ENCODE results near the gene ACSBG1. TPM values are rescaled to one million over a fixed set of nuclear protein-coding genes. Genes with fewer than 3 reads are reported as not detected.
A peak's percentile ranks its signal among the peaks of the same experiment; 100 is the strongest.

ACSBG1 gene
- total RNA-seq, 1 donor from 2014 or later, result 0.13 TPM

DNA sequence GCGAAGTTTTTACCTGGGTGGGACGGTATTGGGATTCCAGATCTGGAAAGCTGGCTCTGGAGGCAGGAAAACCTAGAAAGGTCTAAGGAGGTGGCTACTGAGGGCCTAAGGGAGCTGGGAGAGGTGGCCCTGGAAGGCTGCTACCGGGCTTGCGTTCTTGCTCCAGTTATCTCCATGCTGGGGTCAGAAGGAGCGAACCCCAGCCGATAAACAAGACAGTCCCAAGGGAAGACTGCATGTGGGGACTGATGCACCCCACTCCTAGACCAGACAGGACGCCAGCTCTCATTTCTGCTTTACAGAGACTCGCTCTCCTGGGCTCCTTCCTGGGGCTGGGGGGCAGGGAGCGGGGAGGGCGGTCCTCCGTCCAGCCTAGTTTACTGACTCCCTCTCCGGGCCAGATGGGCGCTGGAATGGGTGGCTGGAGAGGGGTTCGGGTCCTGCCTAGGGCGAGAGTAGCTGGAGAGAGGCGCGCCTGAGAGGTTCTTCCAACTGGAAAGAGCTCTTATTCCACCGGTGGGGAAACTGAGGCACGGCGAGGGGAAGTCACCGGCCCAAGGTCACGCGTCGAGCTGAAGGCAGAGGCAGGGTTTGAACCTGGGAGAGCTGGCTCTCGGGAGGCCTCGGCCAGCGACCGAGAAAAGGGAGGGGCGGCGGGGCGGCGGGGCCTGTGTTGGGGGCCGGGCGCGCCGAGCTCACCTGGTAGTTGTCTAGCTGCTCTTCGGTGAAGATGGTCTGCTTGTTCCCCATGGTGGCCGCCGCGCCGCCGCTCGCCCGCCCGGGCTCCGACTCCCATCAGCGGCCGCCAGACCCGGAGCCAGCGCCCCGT is 103.7 kb downstream of the ACSBG1 start:
- no peak for DNase-seq (ENCODE audit: low spot score)
- Mint-ChIP-seq H3K27ac (ENCODE audit: unreplicated experiment) (no peak overlapping the region), H3K4me1 (ENCODE audit: unreplicated experiment) (peaks cover 9% of the 10 kb centered on the region), H3K36me3 (ENCODE audit: low read depth, unreplicated experiment) (no peaks in the 10 kb centered on the region), H3K4me3 (ENCODE audit: unreplicated experiment) (peak overlapping the region; percentile 85), H3K9me3 (ENCODE audit: unreplicated experiment) (no peaks in the 10 kb centered on the region), H3K27me3 (ENCODE audit: unreplicated experiment) (peaks cover 9% of the 10 kb centered on the region)
- TF ChIP-seq, protein P1, sequence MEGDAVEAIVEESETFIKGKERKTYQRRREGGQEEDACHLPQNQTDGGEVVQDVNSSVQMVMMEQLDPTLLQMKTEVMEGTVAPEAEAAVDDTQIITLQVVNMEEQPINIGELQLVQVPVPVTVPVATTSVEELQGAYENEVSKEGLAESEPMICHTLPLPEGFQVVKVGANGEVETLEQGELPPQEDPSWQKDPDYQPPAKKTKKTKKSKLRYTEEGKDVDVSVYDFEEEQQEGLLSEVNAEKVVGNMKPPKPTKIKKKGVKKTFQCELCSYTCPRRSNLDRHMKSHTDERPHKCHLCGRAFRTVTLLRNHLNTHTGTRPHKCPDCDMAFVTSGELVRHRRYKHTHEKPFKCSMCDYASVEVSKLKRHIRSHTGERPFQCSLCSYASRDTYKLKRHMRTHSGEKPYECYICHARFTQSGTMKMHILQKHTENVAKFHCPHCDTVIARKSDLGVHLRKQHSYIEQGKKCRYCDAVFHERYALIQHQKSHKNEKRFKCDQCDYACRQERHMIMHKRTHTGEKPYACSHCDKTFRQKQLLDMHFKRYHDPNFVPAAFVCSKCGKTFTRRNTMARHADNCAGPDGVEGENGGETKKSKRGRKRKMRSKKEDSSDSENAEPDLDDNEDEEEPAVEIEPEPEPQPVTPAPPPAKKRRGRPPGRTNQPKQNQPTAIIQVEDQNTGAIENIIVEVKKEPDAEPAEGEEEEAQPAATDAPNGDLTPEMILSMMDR (IDR thresholded peaks at IDR 0.05; ENCODE audit: unreplicated experiment), result no peak

- Mint-ChIP-seq H3K27me3 (ENCODE audit: unreplicated experiment) (peaks cover 11% of the 10 kb centered on the region), H3K9me3 (ENCODE audit: unreplicated experiment) (no peaks in the 10 kb centered on the region), H3K36me3 (ENCODE audit: low read depth, unreplicated experiment) (no peaks in the 10 kb centered on the region), H3K4me3 (ENCODE audit: unreplicated experiment) (peak overlapping the region; percentile 85), H3K27ac (ENCODE audit: unreplicated experiment) (no peak overlapping the region), H3K4me1 (ENCODE audit: unreplicated experiment) (peaks cover 9% of the 10 kb centered on the region)
- DNase-seq (ENCODE audit: low spot score), result no peak
- TF ChIP-seq, protein P1 (IDR thresholded peaks at IDR 0.05; ENCODE audit: unreplicated experiment), result no peak
Observed at GRCh38 chr15:78129751-78130287, 104.5 kb downstream of the ACSBG1 start.

- H3K27ac Mint-ChIP-seq (ENCODE audit: unreplicated experiment), result no peak overlapping the region
- TF ChIP-seq, protein P1 (IDR thresholded peaks at IDR 0.05; ENCODE audit: unreplicated experiment), result no peak
- H3K9me3 Mint-ChIP-seq (ENCODE audit: unreplicated experiment), result no peaks in the 10 kb centered on the region
- H3K36me3 Mint-ChIP-seq (ENCODE audit: low read depth, unreplicated experiment), result no peaks in the 10 kb centered on the region
- peaks cover 11% of the 10 kb centered on the region for H3K27me3 Mint-ChIP-seq (ENCODE audit: unreplicated experiment)
- H3K4me1 Mint-ChIP-seq (ENCODE audit: unreplicated experiment), result peaks cover 9% of the 10 kb centered on the region
- DNase-seq (ENCODE audit: low spot score), result no peak
- no peak overlapping the region for H3K4me3 Mint-ChIP-seq (ENCODE audit: unreplicated experiment)
Observed at GRCh38 chr15:78129077-78129750, 105.2 kb downstream of the ACSBG1 start.

- Mint-ChIP-seq H3K36me3 (ENCODE audit: low read depth, unreplicated experiment) (no peaks in the 10 kb centered on the region), H3K27me3 (ENCODE audit: unreplicated experiment) (peaks cover 11% of the 10 kb centered on the region), H3K9me3 (ENCODE audit: unreplicated experiment) (no peaks in the 10 kb centered on the region), H3K4me3 (ENCODE audit: unreplicated experiment) (no peak overlapping the region), H3K4me1 (ENCODE audit: unreplicated experiment) (peaks cover 9% of the 10 kb centered on the region), H3K27ac (ENCODE audit: unreplicated experiment) (no peak overlapping the region)
- no peak for DNase-seq (ENCODE audit: low spot score)
- TF ChIP-seq, protein P1 (IDR thresholded peaks at IDR 0.05; ENCODE audit: unreplicated experiment), result no peak
Observed at GRCh38 chr15:78127882-78128281, 106.5 kb downstream of the ACSBG1 start.

Data from endothelial cell (in vitro differentiated cells).